ENCODE results near the gene CCDC87.
A peak's percentile ranks its signal among the peaks of the same experiment; 100 is the strongest.
"Not testable (repeated sequence)": the region's sequence is repeated elsewhere in the genome, so short reads cannot be mapped to it uniquely, and the experiment has no call there.

Gene CCDC87

GRCh38 chr11:66625041-66625751, 32.3 kb upstream of the CCDC87 start:
- Mint-ChIP-seq H3K36me3 (peaks cover 67% of the 10 kb centered on the region), H3K27me3 (no peaks in the 10 kb centered on the region), H3K4me1 (peaks cover 88% of the 10 kb centered on the region), H3K27ac (no peak overlapping the region), H3K9me3 (no peaks in the 10 kb centered on the region), H3K4me3 (no peak overlapping the region)
- no peak for ATAC-seq

- Mint-ChIP-seq H3K4me3 (no peak overlapping the region), H3K27ac (no peak overlapping the region), H3K36me3 (peaks cover 62% of the 10 kb centered on the region), H3K9me3 (no peaks in the 10 kb centered on the region), H3K4me1 (peaks cover 94% of the 10 kb centered on the region), H3K27me3 (no peaks in the 10 kb centered on the region)
- no peak for ATAC-seq
Measured at GRCh38 chr11:66624450-66624849, 31.6 kb upstream of the CCDC87 start.

- H3K9me3 Mint-ChIP-seq = no peaks in the 10 kb centered on the region
- H3K36me3 Mint-ChIP-seq = peaks cover 46% of the 10 kb centered on the region
- no peak for ATAC-seq
- H3K4me3 Mint-ChIP-seq = peak overlapping the region; percentile 90
- peak overlapping the region; percentile 97 for H3K27ac Mint-ChIP-seq
- peaks cover 71% of the 10 kb centered on the region for H3K4me1 Mint-ChIP-seq
- no peaks in the 10 kb centered on the region for H3K27me3 Mint-ChIP-seq
Measured at GRCh38 chr11:66619080-66619554, 26.3 kb upstream of the CCDC87 start.

GRCh38 chr11:66617155-66617834, 24.4 kb upstream of the CCDC87 start:
- no peak for ATAC-seq
- Mint-ChIP-seq H3K27me3 (no peaks in the 10 kb centered on the region), H3K4me3 (peak overlapping the region; percentile 90), H3K9me3 (no peaks in the 10 kb centered on the region), H3K27ac (peak overlapping the region; percentile 97), H3K36me3 (peaks cover 32% of the 10 kb centered on the region), H3K4me1 (peaks cover 53% of the 10 kb centered on the region)

- Mint-ChIP-seq H3K27ac (peak within 1 kb of the TSS; percentile 97), H3K4me3 (peak within 1 kb of the TSS; percentile 90), H3K36me3 (peaks cover 29% of the 10 kb centered on the region), H3K4me1 (peaks cover 53% of the 10 kb centered on the region), H3K9me3 (no peaks in the 10 kb centered on the region), H3K27me3 (no peaks in the 10 kb centered on the region)
- peak; percentile 97 for ATAC-seq
Measured at GRCh38 chr11:66616379-66617154, 23.7 kb upstream of the CCDC87 start, which contains the start of gene RBM14. TSS of gene RBM14 (plus strand) at chr11:66616630. CDS start at chr11:66616721, 91 bp downstream.

- H3K9me3 Mint-ChIP-seq = no peaks in the 10 kb centered on the region
- peaks cover 54% of the 10 kb centered on the region for H3K4me1 Mint-ChIP-seq
- H3K27ac Mint-ChIP-seq = no peak overlapping the region
- no peak overlapping the region for H3K4me3 Mint-ChIP-seq
- H3K36me3 Mint-ChIP-seq = peaks cover 27% of the 10 kb centered on the region
- H3K27me3 Mint-ChIP-seq = no peaks in the 10 kb centered on the region
- ATAC-seq = no peak
Measured at GRCh38 chr11:66614073-66614472, 21.2 kb upstream of the CCDC87 start.

GRCh38 chr11:66612458-66612857, 19.6 kb upstream of the CCDC87 start:
- ATAC-seq = no peak
- peaks cover 50% of the 10 kb centered on the region for H3K4me1 Mint-ChIP-seq
- H3K9me3 Mint-ChIP-seq = no peaks in the 10 kb centered on the region
- no peaks in the 10 kb centered on the region for H3K27me3 Mint-ChIP-seq
- no peak overlapping the region for H3K4me3 Mint-ChIP-seq
- peak overlapping the region; percentile 94 for H3K27ac Mint-ChIP-seq
- H3K36me3 Mint-ChIP-seq = peaks cover 12% of the 10 kb centered on the region

- Mint-ChIP-seq H3K36me3 (peaks cover 15% of the 10 kb centered on the region), H3K4me1 (peaks cover 48% of the 10 kb centered on the region), H3K27me3 (no peaks in the 10 kb centered on the region), H3K4me3 (no peak overlapping the region), H3K27ac (peak overlapping the region; percentile 94), H3K9me3 (no peaks in the 10 kb centered on the region)
- no peak for ATAC-seq
Measured at GRCh38 chr11:66609721-66610617, 17.1 kb upstream of the CCDC87 start.

- Mint-ChIP-seq H3K9me3 (no peaks in the 10 kb centered on the region), H3K27ac (peak overlapping the region; percentile 95), H3K27me3 (no peaks in the 10 kb centered on the region), H3K4me3 (no peak overlapping the region), H3K36me3 (peaks cover 26% of the 10 kb centered on the region), H3K4me1 (peaks cover 46% of the 10 kb centered on the region)
- ATAC-seq = no peak
Measured at GRCh38 chr11:66607126-66607834, 14.4 kb upstream of the CCDC87 start.

- not testable (repeated sequence) for H3K27me3 Mint-ChIP-seq, H3K9me3 Mint-ChIP-seq, ATAC-seq, H3K4me3 Mint-ChIP-seq
- peak overlapping the region; percentile 95 for H3K27ac Mint-ChIP-seq
- peaks cover 29% of the 10 kb centered on the region for H3K36me3 Mint-ChIP-seq
- peaks cover 39% of the 10 kb centered on the region for H3K4me1 Mint-ChIP-seq
Measured at GRCh38 chr11:66606608-66607007, 13.7 kb upstream of the CCDC87 start.

- no peaks in the 10 kb centered on the region for H3K9me3 Mint-ChIP-seq
- H3K4me1 Mint-ChIP-seq = peaks cover 31% of the 10 kb centered on the region
- H3K4me3 Mint-ChIP-seq = no peak overlapping the region
- H3K27ac Mint-ChIP-seq = peak overlapping the region; percentile 95
- H3K36me3 Mint-ChIP-seq = peaks cover 40% of the 10 kb centered on the region
- no peak for ATAC-seq
- no peaks in the 10 kb centered on the region for H3K27me3 Mint-ChIP-seq
Measured at GRCh38 chr11:66604155-66604554, 11.3 kb upstream of the CCDC87 start.

GRCh38 chr11:66603072-66603471, 10.2 kb upstream of the CCDC87 start:
- ATAC-seq = no peak
- no peaks in the 10 kb centered on the region for H3K27me3 Mint-ChIP-seq
- no peak overlapping the region for H3K27ac Mint-ChIP-seq
- no peaks in the 10 kb centered on the region for H3K9me3 Mint-ChIP-seq
- H3K4me1 Mint-ChIP-seq = peaks cover 25% of the 10 kb centered on the region
- peaks cover 40% of the 10 kb centered on the region for H3K36me3 Mint-ChIP-seq
- no peak overlapping the region for H3K4me3 Mint-ChIP-seq

GRCh38 chr11:66600631-66601233, 7.9 kb upstream of the CCDC87 start:
- Mint-ChIP-seq H3K9me3 (no peaks in the 10 kb centered on the region), H3K4me1 (peaks cover 18% of the 10 kb centered on the region), H3K36me3 (peaks cover 33% of the 10 kb centered on the region), H3K27me3 (no peaks in the 10 kb centered on the region), H3K27ac (peak overlapping the region; percentile 71), H3K4me3 (no peak overlapping the region)
- ATAC-seq = no peak

- Mint-ChIP-seq H3K27ac (peak overlapping the region; percentile 71), H3K27me3 (no peaks in the 10 kb centered on the region), H3K9me3 (no peaks in the 10 kb centered on the region), H3K4me1 (peaks cover 23% of the 10 kb centered on the region), H3K36me3 (peaks cover 28% of the 10 kb centered on the region), H3K4me3 (no peak overlapping the region)
- no peak for ATAC-seq
Measured at GRCh38 chr11:66600219-66600618, 7.4 kb upstream of the CCDC87 start.

Measured in stimulated activated memory B cell treated with anti-CD40 and anti-IgM and Interleukin-4, amounts not matched to agents 10 μg/mL and 1 μg/mL and 100 μg/mL, for 72 hours (primary cell).